Posterior vena cava (tissue), 2 donors: Measurements from ENCODE around the gene KCNIP2. TPM values are rescaled to one million over a fixed set of nuclear protein-coding genes. Genes with fewer than 3 reads are reported as not detected.
A peak's percentile ranks its signal among the peaks of the same experiment; 100 is the strongest.
"Not testable (repeated sequence)": the region's sequence is repeated elsewhere in the genome, so short reads cannot be mapped to it uniquely, and the experiment has no call there.

Experiments
- DNase-seq: peaks from one replicate; pipeline ENCODE4 v3.0.0-alpha.2; 2020; ENCODE audit warnings: low spot score
- intact Hi-C, 2 donors: fragments of 100-400 bp; cut with DNase I; formaldehyde crosslinking; loops; one replicate each; pipeline versions ENCODE4 v1.14.1 to v1.14.2; 2022 to 2023
- total RNA-seq, 2 donors: library from RNA; stranded (reverse); fragmentation: NEBNext Ultra II Directional; extraction: Animal tissue kit (Norgen Biotek cat#: 25700); gene quantifications; one replicate each; pipeline ENCODE4 v1.2.1, GENCODE V29; 2021
- donor health status: DM: yes; HTN: yes; CAD: no.
- donor health status: DM: yes; HTN: yes; CAD: no.

The KCNIP2 gene
- total RNA-seq, 2 donors from 2014 or later: 2.3 to 2.7 TPM

GRCh38 chr10:101797403-101798059 lies 46.1 kb downstream of the KCNIP2 start:
- DNase-seq: no peak
- intact Hi-C loops: no loop called here

- no peak for DNase-seq
- intact Hi-C loops: no loop called here
Measured at GRCh38 chr10:101793526-101793925, 50.1 kb downstream of the KCNIP2 start.

- no peak for DNase-seq
- intact Hi-C loops: loop anchor here in 1 of 2 donors (10.0 kb wide), 1 partner anchor 185 kb away; no protein-coding TSS in a partner anchor
Measured at GRCh38 chr10:101789686-101790085, 53.9 kb downstream of the KCNIP2 start.

GRCh38 chr10:101789231-101789630 lies 54.4 kb downstream of the KCNIP2 start:
- DNase-seq: not testable (repeated sequence)
- intact Hi-C loops: loop anchor here in 1 of 2 donors (10.0 kb wide), 1 partner anchor 184 kb away; no protein-coding TSS in a partner anchor

- no peak for DNase-seq
Measured at GRCh38 chr10:101785801-101786200, 57.8 kb downstream of the KCNIP2 start.

GRCh38 chr10:101784558-101784957 lies 59.0 kb downstream of the KCNIP2 start:
- intact Hi-C loops: loop anchor here in 1 of 2 donors (10.0 kb wide), 1 partner anchor 180 kb away; no protein-coding TSS in a partner anchor
- DNase-seq: no peak

More at GRCh38 chr10:101785801-101786200, 57.8 kb downstream of the KCNIP2 start:
- intact Hi-C loops: loop anchor here in 1 of 2 donors (10.0 kb wide), 1 partner anchor 181 kb away; no protein-coding TSS in a partner anchor

- intact Hi-C loops: loop anchor here in 1 of 2 donors (10.0 kb wide), 1 partner anchor 179 kb away; no protein-coding TSS in a partner anchor
- DNase-seq: no peak
Measured at GRCh38 chr10:101783736-101784118, 59.9 kb downstream of the KCNIP2 start.

- peak; percentile 95 for DNase-seq
- intact Hi-C loops: loop anchor here in 1 of 2 donors (10.0 kb wide), 1 partner anchor 178 kb away; no protein-coding TSS in a partner anchor
Measured at GRCh38 chr10:101782811-101783735, 60.5 kb downstream of the KCNIP2 start, which contains the start of gene NPM3. Gene NPM3 (minus strand): TSS chr10:101783446. CDS start chr10:101783390, 56 bp downstream.

GRCh38 chr10:101781984-101782810 lies 61.4 kb downstream of the KCNIP2 start:
- no peak for DNase-seq
- intact Hi-C loops: loop anchor here in 1 of 2 donors (10.0 kb wide), 1 partner anchor 177 kb away; no protein-coding TSS in a partner anchor

- DNase-seq: no peak
- intact Hi-C loops: loop anchor here in 1 of 2 donors (10.0 kb wide), 1 partner anchor 177 kb away; no protein-coding TSS in a partner anchor
Measured at GRCh38 chr10:101781655-101781983, 62.0 kb downstream of the KCNIP2 start.

GRCh38 chr10:101780818-101781654 lies 62.6 kb downstream of the KCNIP2 start:
- DNase-seq: peak; percentile 77
- intact Hi-C loops: loop anchor here in 1 of 2 donors (10.0 kb wide), 1 partner anchor 176 kb away; no protein-coding TSS in a partner anchor

GRCh38 chr10:101780187-101780817 lies 63.3 kb downstream of the KCNIP2 start:
- intact Hi-C loops: loop anchor here in 1 of 2 donors (10.0 kb wide), 1 partner anchor 176 kb away; no protein-coding TSS in a partner anchor
- no peak for DNase-seq

- intact Hi-C loops: loop anchor here in 1 of 2 donors (10.0 kb wide), 1 partner anchor 175 kb away; no protein-coding TSS in a partner anchor
- DNase-seq: peak; percentile 96
Measured at GRCh38 chr10:101779544-101780186, 63.9 kb downstream of the KCNIP2 start.

- DNase-seq: peak; percentile 83
- intact Hi-C loops: no loop called here
Measured at GRCh38 chr10:101778781-101779543, 64.6 kb downstream of the KCNIP2 start.

- peak; percentile 71 for DNase-seq
- intact Hi-C loops: no loop called here
Measured at GRCh38 chr10:101778151-101778780, 65.3 kb downstream of the KCNIP2 start.
